Measurements from ENCODE around the gene PROM1. TPM values are rescaled to one million over a fixed set of nuclear protein-coding genes. Genes with fewer than 3 reads are reported as not detected.

PROM1 gene
- total and polyA plus RNA-seq, 2 of the 4 experiments (the other 2 are of a cell fraction), result not detected

DNA sequence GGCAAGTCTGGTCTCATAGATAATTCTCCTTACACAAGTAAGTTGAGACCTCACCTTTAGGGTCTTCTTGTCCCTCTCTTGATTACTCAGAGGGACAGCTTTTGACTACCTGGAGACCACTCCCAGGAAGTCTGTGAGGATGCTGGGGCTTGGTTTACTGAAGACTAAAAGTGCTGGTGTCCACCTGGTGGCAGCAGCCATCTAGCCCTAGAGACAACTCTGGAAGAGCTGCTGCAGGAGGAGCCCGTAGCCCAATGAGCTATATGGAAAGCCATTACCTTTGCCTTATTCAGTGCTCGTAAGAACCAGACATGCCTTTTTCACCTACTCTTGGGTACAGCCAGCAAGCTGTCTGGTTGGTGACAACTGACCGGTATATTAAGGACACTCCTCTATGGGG lies 128.2 kb downstream of the PROM1 start:
- Histone ChIP-seq H3K23ac (ENCODE audit: low read depth, low read length) (no peak overlapping the region), H2BK120ac (ENCODE audit: low read depth, low read length) (no peak overlapping the region), H2BK20ac (ENCODE audit: low read depth, low read length) (no peak overlapping the region), H4K20me1 (ENCODE audit: insufficient read depth, low read length) (no peaks in the 10 kb centered on the region), H3K36me3 (ENCODE audit: control insufficient read depth, insufficient read depth, low read length) (no peaks in the 10 kb centered on the region), H3K27ac (ENCODE audit: insufficient read depth, low read length) (no peak overlapping the region), H2AK5ac (ENCODE audit: low read depth, low read length) (no peak overlapping the region), H3K4me3 (ENCODE audit: insufficient read depth, low read depth, low read length) (no peak overlapping the region), H4K91ac (ENCODE audit: insufficient read depth, low read depth, low read length) (no peak overlapping the region), H3K27me3 (ENCODE audit: control insufficient read depth, insufficient read depth, low read length) (peaks cover 9% of the 10 kb centered on the region), H2AK9ac (replicated peaks; ENCODE audit: low read depth, low read length, poor library complexity) (no peak overlapping the region), H3K9ac (ENCODE audit: low read depth, low read length) (no peak overlapping the region), H3K56ac (ENCODE audit: extremely low read depth, insufficient read depth, low read length) (no peak overlapping the region), H3K18ac (ENCODE audit: low read depth, low read length) (no peak overlapping the region), H3K4me2 (ENCODE audit: low read depth, low read length) (no peak overlapping the region), H3K9me3 (ENCODE audit: control insufficient read depth, insufficient read depth, low read length) (no peaks in the 10 kb centered on the region), H3K79me1 (ENCODE audit: low read depth in 1 of 2, low read length in 2 of 2) (no peaks in the 10 kb centered on the region), H4K5ac (ENCODE audit: low read depth, low read length) (no peak overlapping the region), H3K4me1 (ENCODE audit: control insufficient read depth, insufficient read depth, low read length) (no peaks in the 10 kb centered on the region), H3K4ac (ENCODE audit: low read depth, low read length) (no peak overlapping the region), H2BK15ac (ENCODE audit: low read depth, low read length) (no peak overlapping the region), H3K14ac (replicated peaks; ENCODE audit: low read depth, low read length) (no peak overlapping the region), H2BK5ac (ENCODE audit: low read depth, low read length, poor library complexity, severe bottlenecking) (no peak overlapping the region), H2AFZ (replicated peaks; ENCODE audit: low read length, poor library complexity) (no peak overlapping the region), H4K8ac (ENCODE audit: low read depth in 2 of 2, low read length in 2 of 2) (no peak overlapping the region), H3K9me1 (ENCODE audit: insufficient read depth, low read length) (no peaks in the 10 kb centered on the region)
- ChIA-PET POLR2A (ENCODE audit: unreplicated experiment) (interaction anchor here (0.9 kb wide), 1 partner anchor 147 kb away, joined by 3 read pairs; no protein-coding TSS in a partner anchor), CTCF (interaction anchor here (0.6 to 2.2 kb wide), 12 partner anchors 19 to 478 kb away, joined by 3 to 67 read pairs (median 4); no protein-coding TSS in a partner anchor)
- 80% methylated on average over 2 of the region's 3 CpGs; no CpG with 5 or more reads in 1 of the 2 experiments for WGBS, 2 experiments (ENCODE audit: extremely low coverage in 2 of 2, insufficient read length in 1 of 2)
- TF ChIP-seq MAZ (IDR thresholded peaks at IDR 0.05; ENCODE audit: borderline replicate concordance, low read depth, low read length), result no peak
- TF ChIP-seq RFX5 (IDR thresholded peaks at IDR 0.05; ENCODE audit: low read depth, low read length), result no peak
- peak; percentile 36; the same call in 1 of the 2 replicates for TF ChIP-seq SMC3 (IDR thresholded peaks at IDR 0.05; ENCODE audit: low read depth, low read length)
- peak; percentile 42 for TF ChIP-seq RAD21 (IDR thresholded peaks at IDR 0.05; ENCODE audit: low read length)
- no peak for TF ChIP-seq RCOR1 (IDR thresholded peaks at IDR 0.05; ENCODE audit: insufficient replicate concordance, low read length)
- no peak for TF ChIP-seq NFE2L2 (IDR thresholded peaks at IDR 0.05; ENCODE audit: low read depth, low read length)
- TF ChIP-seq USF2 (IDR thresholded peaks at IDR 0.05; ENCODE audit: low read depth, low read length), result no peak
- peak; percentile 36 for TF ChIP-seq CTCF (conservative IDR thresholded peaks at IDR 0.05; ENCODE audit: low read depth, low read length)
- no peak for TF ChIP-seq CEBPB (IDR thresholded peaks at IDR 0.05; ENCODE audit: low read depth, low read length)
- in situ Hi-C loops (cut with MboI; ENCODE audit: low sequenced_read_pairs), result loop anchor here (5.0 kb wide), 2 partner anchors 68 to 148 kb away; no protein-coding TSS in a partner anchor
- ATAC-seq (ENCODE audit: low read depth), result peak; percentile 58
- intact Hi-C loops (cut with micrococcal nuclease), result loop anchor here (1.0 kb wide), 3 partner anchors 73 to 476 kb away; no protein-coding TSS in a partner anchor
- no TSS peak for BruUV-seq (replicated peaks)
- DNase-seq, result peak; percentile 23
- dilution Hi-C loops (cut with HindIII; ENCODE audit: low sequenced_read_pairs, unreplicated experiment), result no loop called here
